Measurements from ENCODE around the gene ABCC3. TPM values are rescaled to one million over a fixed set of nuclear protein-coding genes. Genes with fewer than 3 reads are reported as not detected.

Gene ABCC3
- total RNA-seq, 3 donors from 2014 or later = 166 to 453 (median 211) TPM

DNA sequence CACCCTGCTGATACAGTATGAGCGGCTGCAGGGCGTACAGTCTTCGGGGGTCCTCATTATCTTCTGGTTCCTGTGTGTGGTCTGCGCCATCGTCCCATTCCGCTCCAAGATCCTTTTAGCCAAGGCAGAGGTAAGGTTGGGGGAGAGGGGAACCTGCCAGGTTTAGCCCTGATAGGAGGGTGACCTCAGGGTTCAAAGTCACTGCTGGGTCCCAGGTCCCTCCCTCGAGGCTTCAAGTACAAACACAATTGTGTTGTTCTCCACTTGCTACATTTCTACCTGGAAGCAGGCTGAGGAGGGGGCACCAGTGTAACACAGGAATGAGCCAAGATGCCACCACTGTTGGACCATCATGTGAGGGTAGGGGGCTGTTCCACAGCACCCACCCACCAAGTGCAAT lies 22.4 kb downstream of the ABCC3 start:
- Histone ChIP-seq H3K36me3 (ENCODE audit: low read depth) (no peaks in the 10 kb centered on the region), H3K9me3 (no peaks in the 10 kb centered on the region), H3K4me1 (ENCODE audit: low read depth) (peaks cover 39% of the 10 kb centered on the region), H3K4me3 (no peak overlapping the region)
- ATAC-seq (no peak), DNase-seq (peak in 2 of 3 donors; percentile 22 to 29)
- TF ChIP-seq, protein P1, sequence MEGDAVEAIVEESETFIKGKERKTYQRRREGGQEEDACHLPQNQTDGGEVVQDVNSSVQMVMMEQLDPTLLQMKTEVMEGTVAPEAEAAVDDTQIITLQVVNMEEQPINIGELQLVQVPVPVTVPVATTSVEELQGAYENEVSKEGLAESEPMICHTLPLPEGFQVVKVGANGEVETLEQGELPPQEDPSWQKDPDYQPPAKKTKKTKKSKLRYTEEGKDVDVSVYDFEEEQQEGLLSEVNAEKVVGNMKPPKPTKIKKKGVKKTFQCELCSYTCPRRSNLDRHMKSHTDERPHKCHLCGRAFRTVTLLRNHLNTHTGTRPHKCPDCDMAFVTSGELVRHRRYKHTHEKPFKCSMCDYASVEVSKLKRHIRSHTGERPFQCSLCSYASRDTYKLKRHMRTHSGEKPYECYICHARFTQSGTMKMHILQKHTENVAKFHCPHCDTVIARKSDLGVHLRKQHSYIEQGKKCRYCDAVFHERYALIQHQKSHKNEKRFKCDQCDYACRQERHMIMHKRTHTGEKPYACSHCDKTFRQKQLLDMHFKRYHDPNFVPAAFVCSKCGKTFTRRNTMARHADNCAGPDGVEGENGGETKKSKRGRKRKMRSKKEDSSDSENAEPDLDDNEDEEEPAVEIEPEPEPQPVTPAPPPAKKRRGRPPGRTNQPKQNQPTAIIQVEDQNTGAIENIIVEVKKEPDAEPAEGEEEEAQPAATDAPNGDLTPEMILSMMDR (IDR thresholded peaks at IDR 0.05) = no peak
- intact Hi-C loops (cut with DNase I, micrococcal nuclease) = no loop called here

DNA sequence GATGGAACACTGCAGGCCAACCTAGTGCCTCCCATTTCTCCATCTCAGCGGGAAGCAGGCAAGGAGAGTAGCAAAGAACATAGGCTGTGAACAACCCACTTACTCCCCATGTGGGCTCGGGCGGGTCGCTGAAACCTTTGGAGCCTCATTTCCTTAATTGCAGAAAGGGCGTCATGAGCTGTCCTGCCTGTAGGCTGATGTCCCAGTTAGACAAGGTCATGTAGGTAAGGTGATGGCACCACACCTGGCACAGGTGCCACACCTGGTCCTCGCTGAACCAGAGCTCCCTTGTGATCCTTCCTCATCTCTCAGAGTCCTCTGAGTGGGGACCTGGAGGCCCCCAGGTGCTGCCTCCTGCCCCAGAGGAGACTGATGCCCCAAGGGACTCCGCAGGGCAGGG lies 22.9 kb downstream of the ABCC3 start:
- no peaks in the 10 kb centered on the region for H3K9me3 ChIP-seq
- ATAC-seq = peak; percentile 64
- intact Hi-C loops (cut with DNase I, micrococcal nuclease) = no loop called here
- TF ChIP-seq, protein P1 (IDR thresholded peaks at IDR 0.05) = no peak
- no peak overlapping the region for H3K4me3 ChIP-seq
- DNase-seq = peak; percentile 60 to 75 (median 69)
- H3K36me3 ChIP-seq (ENCODE audit: low read depth) = no peaks in the 10 kb centered on the region
- H3K4me1 ChIP-seq (ENCODE audit: low read depth) = peaks cover 43% of the 10 kb centered on the region

DNA sequence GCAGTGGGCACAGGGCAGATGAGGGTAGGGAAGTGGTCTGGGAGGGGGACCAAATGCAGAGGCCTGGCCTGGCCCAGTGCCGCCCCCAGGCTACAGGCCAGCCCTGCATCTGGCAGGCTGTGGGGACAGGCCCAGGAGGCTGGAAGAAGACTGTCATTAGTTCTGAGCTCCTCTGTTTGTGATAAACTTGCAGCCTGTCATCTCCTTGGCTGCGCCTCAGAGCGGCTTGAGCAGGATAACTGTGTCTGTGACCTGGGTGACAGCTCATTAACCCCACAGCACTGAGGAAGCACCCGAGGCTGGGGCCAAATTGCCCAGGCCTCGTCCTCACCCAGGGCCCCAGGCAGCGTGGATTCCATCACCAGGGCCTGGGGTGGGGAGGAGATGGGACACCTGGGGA lies 23.9 kb downstream of the ABCC3 start:
- no peaks in the 10 kb centered on the region for H3K9me3 ChIP-seq
- H3K4me3 ChIP-seq = no peak overlapping the region
- no peaks in the 10 kb centered on the region for H3K36me3 ChIP-seq (ENCODE audit: low read depth)
- ATAC-seq = no peak
- TF ChIP-seq, protein P1 (IDR thresholded peaks at IDR 0.05) = no peak
- peaks cover 43% of the 10 kb centered on the region for H3K4me1 ChIP-seq (ENCODE audit: low read depth)
- intact Hi-C loops (cut with DNase I, micrococcal nuclease) = no loop called here
- peak in 1 of 3 donors; percentile 29 for DNase-seq

DNA sequence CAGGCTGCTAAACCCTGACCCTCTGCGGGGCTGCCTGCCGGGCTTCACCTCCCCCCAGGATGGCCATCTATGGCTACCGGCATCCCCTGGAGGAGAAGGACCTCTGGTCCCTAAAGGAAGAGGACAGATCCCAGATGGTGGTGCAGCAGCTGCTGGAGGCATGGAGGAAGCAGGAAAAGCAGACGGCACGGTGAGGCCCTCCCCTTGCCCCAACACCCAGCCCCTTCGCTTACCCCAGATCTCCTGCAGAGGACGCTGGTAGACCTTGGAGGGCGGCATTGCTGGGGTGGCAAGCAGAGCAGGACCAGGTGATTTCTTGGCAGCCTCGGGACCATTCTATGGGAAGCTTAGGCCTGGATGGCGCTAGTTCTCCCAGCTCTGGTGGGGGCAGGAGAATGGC lies 24.5 kb downstream of the ABCC3 start:
- TF ChIP-seq, protein P1 (IDR thresholded peaks at IDR 0.05) = no peak
- no peaks in the 10 kb centered on the region for H3K36me3 ChIP-seq (ENCODE audit: low read depth)
- H3K4me1 ChIP-seq (ENCODE audit: low read depth) = peaks cover 43% of the 10 kb centered on the region
- ATAC-seq (no peak), DNase-seq (peak in 2 of 3 donors; percentile 25 to 41)
- intact Hi-C loops (cut with DNase I, micrococcal nuclease) = no loop called here
- no peaks in the 10 kb centered on the region for H3K9me3 ChIP-seq
- no peak overlapping the region for H3K4me3 ChIP-seq

DNA sequence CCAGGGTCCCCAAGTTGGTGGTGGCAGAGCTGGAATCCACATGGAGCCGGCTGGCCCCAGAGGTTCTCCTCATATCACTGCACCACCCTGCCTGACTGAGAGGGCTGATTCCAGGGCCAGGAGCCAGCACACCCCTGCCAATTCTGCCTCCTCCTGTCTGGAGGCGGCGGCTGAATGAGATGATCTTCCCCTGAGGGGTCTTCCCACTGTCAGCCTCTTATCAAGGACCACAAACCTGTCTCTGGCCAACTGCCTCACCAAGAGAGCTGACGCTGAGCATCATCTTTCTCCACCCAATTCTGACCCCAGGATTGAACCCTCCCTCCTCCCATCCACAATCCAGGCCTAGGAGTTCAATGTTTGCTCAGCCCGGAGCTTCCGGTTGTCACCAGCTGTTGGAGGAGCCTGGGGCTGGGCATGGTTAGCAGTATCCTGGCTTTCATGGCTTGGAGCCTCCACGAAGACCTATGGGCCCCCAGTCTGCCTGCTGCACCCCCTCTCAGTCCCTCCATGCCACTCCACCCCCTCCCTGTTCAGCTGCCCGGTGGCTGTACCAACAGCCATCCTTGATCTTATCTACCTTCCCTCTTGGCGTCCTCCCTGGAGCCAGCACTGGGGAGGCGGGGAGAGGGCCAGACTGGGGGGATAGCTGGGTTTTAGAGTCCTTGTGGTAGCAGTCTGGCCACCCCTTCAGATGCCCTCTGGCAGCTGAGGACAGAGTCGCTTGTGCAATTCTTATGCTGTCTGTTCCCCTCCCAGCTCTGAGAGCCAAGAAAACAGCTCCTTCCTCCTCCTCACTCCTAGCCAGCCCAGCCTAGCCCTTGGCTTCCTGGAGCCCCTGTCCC lies 25.6 kb downstream of the ABCC3 start:
- H3K4me3 ChIP-seq = no peak overlapping the region
- ATAC-seq = peak; percentile 67
- intact Hi-C loops (cut with DNase I, micrococcal nuclease) = no loop called here
- TF ChIP-seq, protein P1 (IDR thresholded peaks at IDR 0.05) = no peak
- no peaks in the 10 kb centered on the region for H3K36me3 ChIP-seq (ENCODE audit: low read depth)
- peaks cover 43% of the 10 kb centered on the region for H3K4me1 ChIP-seq (ENCODE audit: low read depth)
- no peaks in the 10 kb centered on the region for H3K9me3 ChIP-seq
- peak; percentile 66 to 73 (median 66) for DNase-seq

Data from mucosa of descending colon (tissue), 3 donors.